Stomach (tissue), 4 donors: ENCODE results near the gene ADAMTSL3.

Source experiments
- CTCF ChIP-seq, 7 experiments: fragments of 450-650 bp in 4 of 7; fragments of 200-600 bp in 3 of 7; sonication (generic) in 3 of 7; IDR thresholded peaks; one replicate each; pipeline ENCODE4 v1.5.1; 2016 to 2019; ENCODE audit warnings: antibody characterized with exemption in 7 of 7, control low read depth in 2 of 7, mild to moderate bottlenecking in 1 of 7
- POLR2A ChIP-seq, 4 donors: fragments of 450-650 bp; IDR thresholded peaks; one replicate each; pipeline ENCODE4 v1.6.1; 2016; ENCODE audit warnings: antibody characterized with exemption in 4 of 4, control low read depth in 2 of 4, mild to moderate bottlenecking in 1 of 4, moderate library complexity in 1 of 4

- no peak for TF ChIP-seq CTCF (IDR thresholded peaks at IDR 0.05)
- TF ChIP-seq POLR2A (IDR thresholded peaks at IDR 0.05), result no peak
These were observed 37.1 kb upstream of the ADAMTSL3 start for GRCh38 chr15:83616840-83617239.
